ENCODE measurements around the gene SP4. TPM values are rescaled to one million over a fixed set of nuclear protein-coding genes. Genes with fewer than 3 reads are reported as not detected.

SP4 gene
- total RNA-seq, 6 experiments from 2014 or later: 2.3 to 3.6 (median 2.9) TPM

GRCh38 chr7:21450076-21450475 is 22.2 kb downstream of the SP4 start:
- Mint-ChIP-seq H3K4me3 (no peak overlapping the region), H3K4me1 (ENCODE audit: low read depth) (no peaks in the 10 kb centered on the region), H3K9me3 (peaks cover 26% of the 10 kb centered on the region), H3K36me3 (ENCODE audit: low read depth) (peaks cover 21% of the 10 kb centered on the region), H3K27me3 (ENCODE audit: insufficient read depth) (no peaks in the 10 kb centered on the region), H3K27ac (no peak overlapping the region)
- DNase-seq: no peak
- TF ChIP-seq CTCF (IDR thresholded peaks at IDR 0.05): no peak

- Mint-ChIP-seq H3K9me3 (peaks cover 30% of the 10 kb centered on the region), H3K36me3 (ENCODE audit: low read depth) (peaks cover 26% of the 10 kb centered on the region), H3K27ac (no peak overlapping the region), H3K4me3 (no peak overlapping the region), H3K27me3 (ENCODE audit: insufficient read depth) (no peaks in the 10 kb centered on the region), H3K4me1 (ENCODE audit: low read depth) (no peaks in the 10 kb centered on the region)
- TF ChIP-seq CTCF (IDR thresholded peaks at IDR 0.05): no peak
- no peak for DNase-seq
Measured at GRCh38 chr7:21450941-21451340, 23.1 kb downstream of the SP4 start.

GRCh38 chr7:21454182-21454581 is 26.3 kb downstream of the SP4 start:
- Mint-ChIP-seq H3K9me3 (peaks cover 30% of the 10 kb centered on the region), H3K36me3 (ENCODE audit: low read depth) (peaks cover 31% of the 10 kb centered on the region), H3K27ac (no peak overlapping the region), H3K4me1 (ENCODE audit: low read depth) (no peaks in the 10 kb centered on the region), H3K4me3 (no peak overlapping the region), H3K27me3 (ENCODE audit: insufficient read depth) (no peaks in the 10 kb centered on the region)
- no peak for TF ChIP-seq CTCF (IDR thresholded peaks at IDR 0.05)
- DNase-seq: no peak

GRCh38 chr7:21454906-21455305 is 27.0 kb downstream of the SP4 start:
- no peak overlapping the region for H3K27ac Mint-ChIP-seq
- peaks cover 34% of the 10 kb centered on the region for H3K36me3 Mint-ChIP-seq (ENCODE audit: low read depth)
- no peaks in the 10 kb centered on the region for H3K4me1 Mint-ChIP-seq (ENCODE audit: low read depth)
- peaks cover 32% of the 10 kb centered on the region for H3K9me3 Mint-ChIP-seq
- DNase-seq: no peak
- no peak for TF ChIP-seq CTCF (IDR thresholded peaks at IDR 0.05)
- H3K4me3 Mint-ChIP-seq: no peak overlapping the region
- no peaks in the 10 kb centered on the region for H3K27me3 Mint-ChIP-seq (ENCODE audit: insufficient read depth)

- TF ChIP-seq CTCF (IDR thresholded peaks at IDR 0.05): no peak
- H3K9me3 Mint-ChIP-seq: peaks cover 9% of the 10 kb centered on the region
- H3K4me3 Mint-ChIP-seq: no peak overlapping the region
- peaks cover 13% of the 10 kb centered on the region for H3K36me3 Mint-ChIP-seq (ENCODE audit: low read depth)
- H3K27me3 Mint-ChIP-seq (ENCODE audit: insufficient read depth): no peaks in the 10 kb centered on the region
- DNase-seq: no peak
- no peak overlapping the region for H3K27ac Mint-ChIP-seq
- no peaks in the 10 kb centered on the region for H3K4me1 Mint-ChIP-seq (ENCODE audit: low read depth)
Measured at GRCh38 chr7:21461282-21461681, 33.4 kb downstream of the SP4 start.

- H3K4me1 Mint-ChIP-seq (ENCODE audit: low read depth): no peaks in the 10 kb centered on the region
Measured at GRCh38 chr7:21462081-21462480, 34.2 kb downstream of the SP4 start.

More at GRCh38 chr7:21462081-21462480, 34.2 kb downstream of the SP4 start:
- Mint-ChIP-seq H3K4me3 (no peak overlapping the region), H3K27ac (no peak overlapping the region), H3K27me3 (ENCODE audit: insufficient read depth) (no peaks in the 10 kb centered on the region), H3K9me3 (peaks cover 9% of the 10 kb centered on the region), H3K36me3 (ENCODE audit: low read depth) (peaks cover 11% of the 10 kb centered on the region)
- no peak for TF ChIP-seq CTCF (IDR thresholded peaks at IDR 0.05)
- DNase-seq: no peak

All from HFFc6 (cell line).